OCI-M1 (cell line): ENCODE results near the gene EHMT1.

ENCODE experiments used
- DNase-seq: peaks from one replicate; lab custom pipeline; 2025; lab: John Stamatoyannopoulos, UW

The EHMT1 gene

GRCh38 chr9:137674307-137674975 lies 55.6 kb downstream of the EHMT1 start:
- no peak for DNase-seq

GRCh38 chr9:137674976-137675320 lies 56.1 kb downstream of the EHMT1 start:
- DNase-seq = no peak

- no peak for DNase-seq
Measured at GRCh38 chr9:137676998-137677397, 58.2 kb downstream of the EHMT1 start.

- no peak for DNase-seq
Measured at GRCh38 chr9:137678202-137678601, 59.4 kb downstream of the EHMT1 start.

- no peak for DNase-seq
Measured at GRCh38 chr9:137679249-137679648, 60.4 kb downstream of the EHMT1 start.

- DNase-seq = no peak
Measured at GRCh38 chr9:137679695-137680305, 61.0 kb downstream of the EHMT1 start.

- no peak for DNase-seq
Measured at GRCh38 chr9:137680444-137681358, 61.9 kb downstream of the EHMT1 start.

GRCh38 chr9:137682428-137683105 lies 63.8 kb downstream of the EHMT1 start:
- no peak for DNase-seq

- no peak for DNase-seq
Measured at GRCh38 chr9:137683262-137683864, 64.6 kb downstream of the EHMT1 start.

- DNase-seq = no peak
Measured at GRCh38 chr9:137685035-137685740, 66.4 kb downstream of the EHMT1 start.

- no peak for DNase-seq
Measured at GRCh38 chr9:137685741-137686420, 67.1 kb downstream of the EHMT1 start.

- no peak for DNase-seq
Measured at GRCh38 chr9:137688261-137688660, 69.5 kb downstream of the EHMT1 start.

- no peak for DNase-seq
Measured at GRCh38 chr9:137688725-137689124, 69.9 kb downstream of the EHMT1 start.

GRCh38 chr9:137689745-137690529 lies 71.1 kb downstream of the EHMT1 start:
- DNase-seq = no peak

- DNase-seq = no peak
Measured at GRCh38 chr9:137690930-137691645, 72.3 kb downstream of the EHMT1 start.

GRCh38 chr9:137691646-137692351 lies 73.0 kb downstream of the EHMT1 start:
- DNase-seq = no peak

- DNase-seq = no peak
Measured at GRCh38 chr9:137694236-137694959, 75.6 kb downstream of the EHMT1 start.
